PC-9 (cell line): Measurements from ENCODE around the gene CCDC33. TPM values are rescaled to one million over a fixed set of nuclear protein-coding genes. Genes with fewer than 3 reads are reported as not detected.
"Not testable (repeated sequence)": the region's sequence is repeated elsewhere in the genome, so short reads cannot be mapped to it uniquely, and the experiment has no call there.

ENCODE experiments used
- BruUV-seq: library from RNA; stranded (reverse); fragments of 400-500 nt; replicated peaks from 2 replicates; lab custom pipeline; 2021; lab: Mats Ljungman, UMichigan
- CTCF ChIA-PET: fragments of 300-600 bp; sonication (Branson Sonifier 250); formaldehyde crosslinking; loops from one replicate; lab custom pipeline; 2022; ENCODE audit warnings: antibody characterized with exemption; lab: Charles Lee
- POLR2A ChIA-PET: fragments of 300-600 bp; sonication (Branson Sonifier 250); formaldehyde crosslinking; loops from one replicate; lab custom pipeline; 2022; ENCODE audit warnings: antibody characterized with exemption; ENCODE audit not compliant: unreplicated experiment; lab: Charles Lee
- DNase-seq, 2 experiments: peaks; one replicate each; pipeline versions ENCODE4 v3.0.0 to v3.0.0-alpha.2; 2015 to 2022; ENCODE audit warnings: mixed read lengths in 1 of 2
- H2AFZ ChIP-seq: fragments of 200-600 bp; sonication (generic); 2 replicates; pipeline ENCODE4 v1.8.1; 2017; ENCODE audit warnings: antibody characterized with exemption
- H3F3A ChIP-seq: fragments of 200-600 bp; sonication (generic); 2 replicates; pipeline ENCODE4 v1.8.1; 2017; ENCODE audit warnings: antibody characterized with exemption, mild to moderate bottlenecking, low read depth; ENCODE audit not compliant: insufficient read depth
- H3K27ac ChIP-seq: fragments of 200-600 bp; sonication (generic); 2 replicates; pipeline ENCODE4 v1.6.1; 2016; ENCODE audit warnings: mixed run types
- H3K27me3 ChIP-seq: fragments of 200-600 bp; sonication (generic); 2 replicates; pipeline ENCODE4 v1.6.1; 2016; ENCODE audit warnings: low read depth, mixed run types; ENCODE audit not compliant: insufficient read depth
- H3K36me3 ChIP-seq: fragments of 200-600 bp; sonication (generic); 2 replicates; pipeline ENCODE4 v1.6.1; 2016; ENCODE audit warnings: low read depth, mixed run types
- H3K4me1 ChIP-seq: fragments of 200-600 bp; sonication (generic); replicated peaks from 2 replicates; pipeline ENCODE4 v1.6.1; 2016; ENCODE audit warnings: mixed run types; ENCODE audit not compliant: insufficient read depth
- H3K4me2 ChIP-seq: fragments of 200-600 bp; sonication (generic); 2 replicates; pipeline ENCODE4 v1.6.1; 2017; ENCODE audit warnings: mixed run types
- H3K4me3 ChIP-seq: fragments of 200-600 bp; sonication (generic); 2 replicates; pipeline ENCODE4 v1.6.1; 2016; ENCODE audit warnings: mixed run types
- H3K79me2 ChIP-seq: fragments of 200-600 bp; sonication (generic); 2 replicates; pipeline ENCODE4 v1.6.1; 2017; ENCODE audit warnings: low read depth, mixed run types
- H3K9me2 ChIP-seq: fragments of 200-600 bp; sonication (generic); 2 replicates; pipeline ENCODE4 v1.8.1; 2017; ENCODE audit warnings: mild to moderate bottlenecking; ENCODE audit not compliant: insufficient read depth
- H3K9me3 ChIP-seq: fragments of 200-600 bp; sonication (generic); 2 replicates; pipeline ENCODE4 v1.8.1; 2016; ENCODE audit warnings: low read depth; ENCODE audit not compliant: insufficient read depth
- H4K20me1 ChIP-seq: fragments of 200-600 bp; sonication (generic); 2 replicates; pipeline ENCODE4 v1.8.1; 2017; ENCODE audit not compliant: insufficient read depth
- CTCF ChIP-seq: fragments of 200-600 bp; sonication (generic); conservative IDR thresholded peaks from 2 replicates; pipeline ENCODE4 v1.6.1; 2017; ENCODE audit warnings: mixed run types, antibody characterized with exemption, mild to moderate bottlenecking, moderate library complexity
- EZH2 ChIP-seq: fragments of 200-600 bp; sonication (generic); IDR thresholded peaks from 2 replicates; pipeline ENCODE4 v1.8.0; 2017; ENCODE audit warnings: antibody characterized with exemption, low read depth
- intact Hi-C: fragments of 100-400 bp; cut with micrococcal nuclease; formaldehyde crosslinking; loops from one replicate; pipeline ENCODE4 v1.10.0; 2022; ENCODE audit not compliant: unreplicated experiment
- total RNA-seq: library from RNA; stranded (reverse); gene quantifications from 2 replicates; pipeline ENCODE4 v1.2.3, GENCODE V29; 2021

The CCDC33 gene
- total RNA-seq, 1 experiment from 2014 or later = 7.5 TPM

GRCh38 chr15:74351670-74352069 lies 115.5 kb downstream of the CCDC33 start:
- H3K4me1 ChIP-seq = no peaks in the 10 kb centered on the region
- H3K4me3 ChIP-seq = no peak overlapping the region
- no peaks in the 10 kb centered on the region for H3K79me2 ChIP-seq
- no peaks in the 10 kb centered on the region for H4K20me1 ChIP-seq
- no peaks in the 10 kb centered on the region for H3K27me3 ChIP-seq
- no peaks in the 10 kb centered on the region for H3K36me3 ChIP-seq
- DNase-seq = no peak
- H3K4me2 ChIP-seq = no peak overlapping the region
- intact Hi-C loops = no loop called here
- no peaks in the 10 kb centered on the region for H3F3A ChIP-seq
- POLR2A ChIA-PET = no interaction called here
- CTCF ChIA-PET = no interaction called here
- H3K9me3 ChIP-seq = no peaks in the 10 kb centered on the region
- no peak for TF ChIP-seq CTCF
- TF ChIP-seq EZH2 = no peak
- H3K27ac ChIP-seq = no peak overlapping the region
- H3K9me2 ChIP-seq = no peaks in the 10 kb centered on the region
- H2AFZ ChIP-seq = no peak overlapping the region
- BruUV-seq = no TSS peak

GRCh38 chr15:74352393-74352910 lies 116.3 kb downstream of the CCDC33 start:
- Histone ChIP-seq H3K27me3 (no peaks in the 10 kb centered on the region), H3K4me1 (no peaks in the 10 kb centered on the region; the same call in 1 of the 2 replicates), H3K9me2 (no peaks in the 10 kb centered on the region), H3F3A (no peaks in the 10 kb centered on the region), H4K20me1 (no peaks in the 10 kb centered on the region), H2AFZ (no peak overlapping the region), H3K79me2 (no peaks in the 10 kb centered on the region), H3K4me2 (no peak overlapping the region), H3K27ac (no peak overlapping the region), H3K36me3 (no peaks in the 10 kb centered on the region), H3K9me3 (no peaks in the 10 kb centered on the region), H3K4me3 (no peak overlapping the region)
- no TSS peak for BruUV-seq
- intact Hi-C loops = no loop called here
- CTCF ChIA-PET = no interaction called here
- TF ChIP-seq EZH2 = no peak
- no peak for DNase-seq
- POLR2A ChIA-PET = interaction anchor here (0.7 kb wide), 1 partner anchor 251 kb away, joined by 8 read pairs; no protein-coding TSS in a partner anchor

DNA sequence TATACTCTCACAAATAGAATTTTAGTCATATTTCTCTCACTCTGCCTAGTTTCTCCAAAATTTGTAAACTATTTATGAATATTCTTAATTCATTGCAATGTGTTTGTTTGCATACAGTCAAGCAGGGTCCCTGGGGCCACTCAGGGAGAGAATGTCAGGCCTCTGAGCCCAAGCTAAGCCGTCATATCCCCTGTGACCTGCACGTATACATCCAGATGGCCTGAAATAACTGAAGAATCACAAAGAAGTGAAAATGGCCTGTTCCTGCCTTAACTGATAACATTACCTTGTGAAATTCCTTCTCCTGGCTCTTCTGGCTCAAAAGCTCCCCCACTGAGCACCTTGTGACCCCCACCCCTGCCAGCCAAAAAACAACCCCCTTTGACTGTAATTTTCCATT lies 117.9 kb downstream of the CCDC33 start:
- POLR2A ChIA-PET, H3K4me1 ChIP-seq, H3K9me3 ChIP-seq, H3K4me2 ChIP-seq, H3K27me3 ChIP-seq, H3K79me2 ChIP-seq, CTCF ChIA-PET, H3F3A ChIP-seq, H3K27ac ChIP-seq, H2AFZ ChIP-seq, BruUV-seq, intact Hi-C loops, H3K4me3 ChIP-seq, DNase-seq, H4K20me1 ChIP-seq, H3K9me2 ChIP-seq, H3K36me3 ChIP-seq: not testable (repeated sequence)

DNA sequence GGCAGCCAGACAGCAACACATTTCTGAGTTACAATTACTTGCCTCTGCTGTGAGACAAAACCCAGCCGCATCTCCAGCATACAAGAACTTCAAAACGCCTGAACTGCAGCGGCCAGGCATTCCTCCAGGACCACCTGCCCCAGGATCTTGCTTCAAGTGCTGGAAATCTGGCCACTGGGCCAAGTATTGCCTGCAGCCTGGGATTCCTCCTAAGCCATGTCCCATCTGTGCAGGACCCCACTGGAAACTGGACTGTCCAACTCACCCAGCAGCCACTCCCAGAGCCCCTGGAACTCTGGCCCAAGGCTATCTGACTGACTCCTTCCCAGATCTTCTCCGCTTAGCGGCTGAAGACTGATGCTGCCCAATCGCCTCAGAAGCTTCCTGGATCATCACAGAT lies 119.9 kb downstream of the CCDC33 start:
- DNase-seq, H3K4me2 ChIP-seq, H4K20me1 ChIP-seq, H3K27me3 ChIP-seq, H3F3A ChIP-seq, POLR2A ChIA-PET, intact Hi-C loops, H3K79me2 ChIP-seq, H3K27ac ChIP-seq, H3K36me3 ChIP-seq, CTCF ChIA-PET, H3K4me3 ChIP-seq, H3K9me2 ChIP-seq, BruUV-seq, H2AFZ ChIP-seq, H3K4me1 ChIP-seq, H3K9me3 ChIP-seq: not testable (repeated sequence)

DNA sequence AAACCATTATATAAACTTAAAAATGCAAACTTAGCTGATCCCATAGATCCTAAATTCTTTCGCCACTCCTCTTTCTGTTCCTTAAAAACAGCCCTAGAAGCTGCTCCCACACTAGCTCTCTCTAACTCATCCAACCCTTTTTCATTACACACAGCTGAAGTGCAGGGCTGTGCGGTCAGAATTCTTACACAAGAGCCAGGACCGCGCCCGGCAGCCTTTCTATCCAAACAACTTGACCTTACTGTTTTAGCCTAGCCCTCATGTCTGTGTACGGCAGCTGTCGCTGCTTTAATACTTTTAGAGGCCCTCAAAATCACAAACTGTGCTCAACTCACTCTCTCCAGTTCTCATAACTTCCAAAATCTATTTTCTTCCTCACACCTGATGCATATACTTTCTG lies 121.4 kb downstream of the CCDC33 start:
- DNase-seq, H3K4me3 ChIP-seq, H3K79me2 ChIP-seq, BruUV-seq, H3K9me3 ChIP-seq, H2AFZ ChIP-seq, CTCF ChIA-PET, H4K20me1 ChIP-seq, H3K27ac ChIP-seq, H3K4me2 ChIP-seq, H3K27me3 ChIP-seq, H3F3A ChIP-seq, intact Hi-C loops, POLR2A ChIA-PET, H3K9me2 ChIP-seq, H3K36me3 ChIP-seq: not testable (repeated sequence)
- H3K4me1 ChIP-seq = peaks cover 16% of the 10 kb centered on the region

GRCh38 chr15:74359376-74359775 lies 123.2 kb downstream of the CCDC33 start:
- H3K36me3 ChIP-seq, H2AFZ ChIP-seq, H3K79me2 ChIP-seq, CTCF ChIA-PET, H3K4me3 ChIP-seq, BruUV-seq, H3F3A ChIP-seq, H3K9me3 ChIP-seq, POLR2A ChIA-PET, H3K4me2 ChIP-seq, intact Hi-C loops, H3K27me3 ChIP-seq, H3K9me2 ChIP-seq, DNase-seq, H3K27ac ChIP-seq, H4K20me1 ChIP-seq: not testable (repeated sequence)
- peaks cover 20% of the 10 kb centered on the region for H3K4me1 ChIP-seq

DNA sequence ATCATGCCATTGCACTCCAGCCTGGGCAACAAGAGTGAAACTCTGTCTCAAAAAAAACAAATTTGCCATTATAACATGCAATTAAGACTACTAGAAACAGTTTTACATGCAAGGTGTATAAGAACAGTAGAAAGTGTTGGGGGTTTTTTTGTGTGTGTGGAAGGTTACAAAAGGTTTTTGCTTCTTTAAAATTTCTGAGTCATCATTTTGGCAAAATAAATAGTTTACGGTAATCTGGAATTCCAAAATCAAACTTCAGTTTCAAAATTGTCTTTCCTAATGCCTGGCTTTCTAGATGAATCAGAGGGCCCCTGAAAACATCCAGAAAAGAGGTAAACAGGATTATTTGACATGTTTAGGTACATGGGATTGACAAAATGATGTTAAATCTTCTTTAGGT lies 124.7 kb downstream of the CCDC33 start:
- H4K20me1 ChIP-seq, H3K4me3 ChIP-seq, H3K27me3 ChIP-seq, H3K9me2 ChIP-seq, CTCF ChIA-PET, H3F3A ChIP-seq, H3K4me2 ChIP-seq, intact Hi-C loops, H3K27ac ChIP-seq, POLR2A ChIA-PET, H2AFZ ChIP-seq, H3K36me3 ChIP-seq, DNase-seq, H3K79me2 ChIP-seq, H3K9me3 ChIP-seq, BruUV-seq: not testable (repeated sequence)
- H3K4me1 ChIP-seq = peaks cover 24% of the 10 kb centered on the region
